T-helper 1 cell treated with Interleukin-12 subunit alpha and Interleukin-12 subunit beta and Interleukin-4 antibody, amounts not matched to agents 30 ng/mL and 1 ng/mL, for 36 hours (primary cell): ENCODE data around the gene PPM1E. TPM values are rescaled to one million over a fixed set of nuclear protein-coding genes. Genes with fewer than 3 reads are reported as not detected.
"Not testable (repeated sequence)": the region's sequence is repeated elsewhere in the genome, so short reads cannot be mapped to it uniquely, and the experiment has no call there.

Experiments used
- intact Hi-C: fragments of 100-400 bp; cut with micrococcal nuclease; formaldehyde crosslinking; loops from one replicate; pipeline ENCODE4 v1.15.1; 2024
- total RNA-seq: library from RNA; stranded (reverse); gene quantifications from 2 replicates; pipeline ENCODE4 v1.2.3, GENCODE V29; 2022

PPM1E gene
- total RNA-seq, 1 donor from 2014 or later = 0.02 TPM

DNA sequence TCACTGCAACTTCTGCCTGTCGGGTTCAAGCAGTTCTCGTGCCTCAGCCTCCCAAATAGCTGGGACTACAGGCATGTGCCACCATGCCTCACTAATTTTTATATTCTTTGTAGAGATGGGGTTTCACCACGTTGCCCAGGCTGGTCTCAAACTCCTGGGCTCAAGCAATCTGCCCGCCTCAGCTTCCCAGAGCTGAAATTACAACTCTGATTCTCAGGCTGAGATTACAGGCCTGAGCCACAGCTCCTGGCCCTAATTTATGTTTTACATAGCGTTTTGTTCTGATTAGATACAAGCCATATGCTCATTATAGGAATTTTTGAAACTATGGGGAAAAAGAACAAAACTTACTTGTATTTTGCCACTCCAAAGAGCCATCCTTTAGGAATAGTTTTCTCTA, 22.8 kb downstream of the PPM1E start:
- intact Hi-C loops = not testable (repeated sequence)

DNA sequence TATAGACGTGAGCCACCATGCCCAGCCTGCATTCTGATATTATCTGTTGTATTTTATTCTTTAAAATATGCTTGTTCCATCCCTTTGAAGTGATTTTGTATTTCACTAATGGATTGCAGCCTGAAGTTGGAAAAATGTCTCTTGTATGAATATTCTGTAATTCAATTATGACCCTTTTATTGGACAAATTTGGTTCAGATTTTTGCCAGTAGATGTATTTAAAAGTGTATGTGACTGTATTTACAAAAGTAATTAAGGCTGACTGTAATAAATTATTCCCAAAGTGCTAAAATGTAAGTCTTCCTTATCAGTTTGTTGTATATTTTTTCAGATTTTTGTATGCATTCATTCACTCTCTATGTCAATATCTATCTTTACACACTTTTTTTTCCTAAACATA, 23.8 kb downstream of the PPM1E start:
- intact Hi-C loops = no loop called here

DNA sequence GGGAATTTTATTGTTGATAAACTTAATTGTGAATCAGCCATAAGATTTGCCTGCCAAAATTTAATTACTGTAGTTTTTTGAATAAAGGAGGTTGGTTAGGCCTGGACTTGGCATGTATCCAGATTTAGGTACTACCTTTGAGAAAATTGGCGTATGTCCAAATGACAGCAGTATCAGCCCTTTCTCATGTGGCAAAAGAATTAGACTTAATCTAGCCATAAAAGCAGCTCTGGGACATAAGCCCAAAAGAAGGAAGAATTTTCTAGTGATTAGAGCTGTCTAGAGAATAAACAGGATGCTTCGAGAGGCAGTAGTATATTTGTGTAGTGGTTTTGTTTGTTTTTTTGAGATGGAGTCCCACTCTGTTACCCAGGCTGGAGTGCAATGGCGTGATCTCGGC, 27.7 kb downstream of the PPM1E start:
- intact Hi-C loops = no loop called here

DNA sequence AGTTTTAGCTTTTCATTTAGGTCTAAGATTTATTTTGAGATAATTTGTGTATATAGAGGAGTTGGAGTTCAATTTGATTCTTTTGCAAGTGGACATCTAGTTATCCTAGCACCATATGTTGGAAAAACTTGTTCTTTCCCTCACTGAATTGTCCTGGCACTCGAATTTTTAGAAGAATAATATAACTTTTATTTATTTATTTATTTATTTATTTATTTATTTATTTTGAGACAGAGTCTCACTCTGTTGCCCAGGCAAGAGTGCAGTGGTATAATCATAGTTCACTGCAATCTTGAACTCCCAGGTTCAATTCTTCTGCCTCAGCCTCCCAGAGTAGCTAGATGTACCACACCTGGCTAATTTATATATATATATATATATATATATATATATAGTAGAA, 29.4 kb downstream of the PPM1E start:
- intact Hi-C loops = no loop called here

DNA sequence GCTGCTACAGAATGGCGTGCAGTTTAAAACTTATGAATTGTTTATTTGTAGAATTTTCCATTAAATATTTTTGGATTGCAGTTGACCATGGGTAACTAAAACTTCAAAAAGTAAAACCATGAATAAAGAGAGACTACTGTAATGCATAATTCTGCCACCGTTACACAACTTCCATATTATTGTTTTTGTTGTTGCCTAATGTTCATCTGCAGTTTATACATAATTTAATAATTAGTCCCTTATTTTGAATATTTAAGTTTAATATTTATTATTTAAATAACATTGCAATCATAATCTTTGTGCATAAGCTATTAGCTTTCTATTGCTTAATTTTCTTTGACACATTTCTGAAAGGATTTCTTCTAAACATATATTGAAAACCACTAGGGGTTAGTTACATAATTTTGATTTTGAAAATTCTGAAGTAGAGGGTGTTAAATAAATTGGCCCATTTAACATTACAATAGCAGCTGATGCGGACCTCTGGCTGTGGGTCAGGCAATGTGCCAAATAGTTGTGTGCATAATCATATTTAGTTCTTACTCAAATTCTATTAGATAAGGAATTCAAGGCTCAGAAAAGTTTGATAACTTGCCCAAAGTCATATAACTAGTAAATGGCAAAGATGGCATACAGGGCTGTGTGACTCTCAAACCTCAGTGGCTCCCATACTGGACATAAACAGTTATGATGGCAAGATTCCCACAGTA, 31.1 kb downstream of the PPM1E start:
- intact Hi-C loops = no loop called here

DNA sequence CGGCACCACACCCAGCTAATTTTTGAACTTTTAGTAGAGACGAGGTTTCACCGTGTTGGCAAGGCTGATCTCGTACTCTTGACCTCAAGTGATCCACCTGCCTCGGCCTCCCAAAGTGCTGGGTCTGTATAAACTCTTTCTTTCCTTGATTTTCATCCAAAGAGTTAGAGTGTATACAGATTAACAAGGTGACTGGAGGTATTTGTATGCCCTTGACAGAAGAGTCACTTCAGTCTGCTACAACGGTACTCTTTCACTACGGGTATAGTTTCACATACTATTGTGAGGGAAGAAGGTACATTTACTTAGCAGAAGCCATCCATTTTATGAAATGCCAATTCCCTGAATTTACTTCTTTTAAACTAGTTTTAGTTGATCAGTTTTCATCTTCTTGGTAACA, 32.5 kb downstream of the PPM1E start:
- intact Hi-C loops = no loop called here

DNA sequence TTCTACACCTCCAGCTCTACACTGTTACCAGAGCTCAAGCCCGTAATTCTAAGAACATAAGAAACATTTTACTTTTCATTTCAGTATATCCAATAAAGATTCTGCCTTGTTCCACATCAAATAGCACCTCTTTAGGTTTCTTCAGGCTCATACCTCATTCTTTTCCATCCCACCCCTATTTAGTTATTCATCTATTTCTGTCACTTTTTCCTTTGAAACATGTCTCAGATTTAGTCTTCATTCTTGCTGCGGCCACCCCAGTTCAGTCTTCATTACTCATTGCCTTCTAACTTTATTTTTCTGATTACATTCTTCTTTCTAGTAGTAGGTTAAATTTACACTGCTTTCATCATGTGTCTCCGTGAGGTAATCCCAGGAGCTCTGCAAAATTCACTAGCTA, 33.5 kb downstream of the PPM1E start:
- intact Hi-C loops = no loop called here

DNA sequence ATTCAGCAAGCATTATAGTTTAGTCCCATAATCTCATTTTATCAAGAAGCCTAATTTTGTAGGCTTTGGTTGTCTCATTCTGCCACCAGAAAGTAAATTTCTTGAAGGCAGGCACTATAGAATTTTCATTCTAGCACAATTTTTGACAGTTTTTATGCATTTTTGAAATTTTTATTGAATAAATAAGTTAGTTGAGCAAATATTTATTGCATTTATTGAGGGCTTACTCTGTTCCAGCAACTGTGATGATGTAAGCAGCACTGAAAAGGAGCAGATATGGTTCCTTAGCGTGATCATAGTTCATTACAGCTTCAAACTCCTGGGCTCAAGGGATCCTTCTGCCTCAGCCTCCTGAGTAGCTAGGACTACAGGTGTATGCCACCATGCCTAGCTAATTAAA, 34.2 kb downstream of the PPM1E start:
- intact Hi-C loops = no loop called here

DNA sequence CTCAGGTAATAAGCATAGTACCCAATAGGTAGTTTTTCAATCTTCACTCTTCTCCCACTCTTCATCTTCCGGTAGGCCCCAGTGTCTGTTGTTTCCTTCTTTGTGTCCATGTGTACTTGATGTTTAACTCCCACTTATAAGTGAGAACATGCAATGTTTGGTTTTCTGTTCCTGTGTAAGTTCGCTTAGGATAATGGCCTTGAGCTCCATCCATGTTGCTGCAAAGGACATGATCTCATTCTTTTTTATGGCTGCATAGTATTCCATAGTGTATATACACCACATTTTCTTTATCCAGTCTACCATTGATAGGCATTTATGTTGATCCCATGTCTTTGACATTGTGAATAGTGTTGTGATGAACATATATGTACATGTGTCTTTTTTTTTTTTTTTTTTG, 38.9 kb downstream of the PPM1E start:
- intact Hi-C loops = not testable (repeated sequence)

DNA sequence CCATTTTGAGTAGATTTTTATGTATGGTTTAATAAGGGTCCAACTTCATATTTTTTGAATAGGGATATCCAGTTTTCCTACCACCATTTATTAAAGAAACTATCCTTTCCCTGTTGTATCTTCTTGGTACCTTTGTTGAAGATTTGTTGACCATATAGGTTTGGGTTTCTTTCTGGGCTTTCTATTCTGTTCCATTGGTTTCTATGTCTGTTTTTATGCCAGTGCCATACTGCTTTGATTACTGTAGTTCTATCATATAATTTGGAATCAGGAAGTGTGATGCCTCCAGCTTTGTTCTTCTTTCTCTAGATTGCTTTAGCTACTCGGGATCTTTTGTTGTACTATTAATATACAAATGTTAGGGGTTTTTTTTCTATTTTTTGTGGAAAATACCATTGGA, 46.5 kb downstream of the PPM1E start:
- intact Hi-C loops = no loop called here

DNA sequence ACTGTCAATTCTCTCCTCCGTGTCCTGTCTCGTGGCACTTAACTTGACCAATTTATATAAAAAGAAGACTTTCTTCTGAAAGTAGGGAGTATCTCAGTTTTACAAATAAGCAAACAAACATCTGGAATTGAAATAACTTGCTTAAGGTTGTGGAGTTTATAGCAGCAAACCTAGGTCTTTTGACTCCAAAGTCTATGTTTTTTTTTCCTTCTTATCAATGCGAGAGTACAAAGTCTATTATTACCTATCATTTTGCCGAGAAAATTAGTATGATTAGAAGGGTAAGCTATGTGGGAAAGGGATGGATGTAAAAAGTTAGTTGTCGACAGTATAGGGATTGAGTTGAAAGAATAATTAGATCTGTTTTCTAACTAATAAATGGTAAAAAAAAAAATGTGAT, 50.4 kb downstream of the PPM1E start:
- intact Hi-C loops = no loop called here

DNA sequence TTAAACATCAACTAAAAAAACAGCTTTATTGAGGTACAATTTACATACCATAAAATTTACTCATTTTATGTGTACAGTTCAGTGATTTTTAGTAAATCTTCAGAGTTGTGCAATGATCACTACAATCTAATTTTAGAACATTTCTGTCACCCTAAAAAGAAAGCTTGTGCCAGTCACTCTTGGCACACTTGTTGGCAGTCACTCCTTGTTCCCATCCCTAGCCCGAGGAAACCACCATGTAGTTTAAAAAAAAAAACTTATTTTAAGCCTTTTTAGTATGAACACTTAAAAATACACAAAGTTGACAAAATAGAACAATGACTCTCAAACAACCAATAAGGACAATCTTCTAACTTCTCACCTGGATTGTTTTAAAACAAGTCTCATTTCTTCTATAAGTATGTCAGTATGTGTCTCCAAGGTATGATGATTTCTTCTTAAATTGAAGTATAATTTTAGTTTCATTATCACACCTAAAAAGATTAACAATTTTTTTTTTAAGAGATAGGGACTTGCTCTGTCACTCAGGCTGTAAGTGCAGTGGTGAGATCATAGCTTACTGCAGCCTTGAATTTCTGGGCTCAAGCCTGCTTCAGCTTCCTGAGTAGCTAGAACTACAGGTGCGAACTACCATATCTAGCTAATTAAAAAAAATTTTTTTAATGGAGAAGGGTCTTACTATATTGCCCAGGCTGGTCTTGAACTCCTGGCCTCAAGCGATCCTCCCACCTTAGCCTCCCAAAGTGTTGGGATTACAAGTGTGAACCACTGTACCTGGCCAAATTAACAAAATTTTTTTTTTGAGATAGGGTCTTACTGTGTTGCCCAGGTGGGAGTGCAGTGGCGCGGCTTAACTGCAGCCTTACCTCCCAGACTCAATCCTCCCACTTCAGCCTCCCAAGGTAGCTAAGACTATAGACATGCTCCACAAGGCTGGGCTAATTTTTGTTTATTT, 53.2 kb downstream of the PPM1E start:
- intact Hi-C loops = no loop called here

DNA sequence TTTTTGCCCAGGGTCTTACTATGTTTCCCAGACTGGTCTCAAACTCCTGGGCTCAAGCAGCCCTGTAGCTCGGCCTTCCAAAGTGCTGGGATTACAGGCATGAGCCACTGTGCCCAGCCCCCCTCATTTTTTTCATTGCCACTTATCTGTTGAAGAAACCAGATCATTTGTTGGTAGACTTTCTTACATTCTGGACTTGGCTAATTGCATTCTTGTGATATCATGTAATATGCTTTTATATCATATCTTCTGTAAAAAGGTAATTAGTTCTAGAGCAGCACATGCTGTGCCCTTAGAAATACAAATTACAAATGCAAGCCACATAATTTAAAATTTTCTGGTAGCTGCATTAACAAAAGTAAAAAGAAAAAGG, 53.9 kb downstream of the PPM1E start:
- intact Hi-C loops = no loop called here

DNA sequence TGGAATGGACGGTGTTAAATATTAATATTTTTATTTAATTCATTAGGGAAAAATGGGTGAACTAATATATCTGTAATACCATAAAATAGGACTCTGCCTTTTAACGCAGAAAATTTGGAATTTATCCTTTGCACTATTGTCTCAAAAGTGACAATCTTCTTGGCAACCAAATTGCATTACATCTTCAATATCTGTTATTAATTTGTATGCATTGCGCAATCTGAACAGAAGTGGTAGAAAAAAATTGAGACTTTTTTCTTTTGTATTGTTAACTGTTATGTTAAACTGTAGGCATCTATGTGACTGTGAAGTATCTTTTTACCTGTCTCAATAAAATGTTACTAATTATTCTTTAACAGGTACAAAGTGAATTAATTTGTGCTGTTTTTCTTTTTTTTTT, 55.6 kb downstream of the PPM1E start:
- intact Hi-C loops = no loop called here

DNA sequence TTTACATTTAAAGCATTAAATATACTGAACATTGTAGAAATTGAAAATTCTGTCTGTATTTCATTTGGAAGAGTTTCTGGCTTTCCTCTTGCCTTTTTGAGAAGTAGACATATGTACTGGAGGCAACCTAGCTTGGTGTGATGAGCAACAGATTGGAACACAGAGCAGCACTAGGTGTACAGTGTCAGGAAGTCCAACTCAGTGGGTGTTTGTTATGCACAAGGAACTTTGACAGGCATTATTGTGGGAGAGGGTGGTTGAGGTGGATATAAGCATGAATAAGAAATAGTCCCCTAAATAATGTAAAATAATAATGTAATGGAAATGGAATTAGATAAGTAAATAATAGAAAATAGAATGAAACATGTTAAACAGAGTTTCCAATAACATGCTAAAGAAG, 58.1 kb downstream of the PPM1E start:
- intact Hi-C loops = no loop called here

DNA sequence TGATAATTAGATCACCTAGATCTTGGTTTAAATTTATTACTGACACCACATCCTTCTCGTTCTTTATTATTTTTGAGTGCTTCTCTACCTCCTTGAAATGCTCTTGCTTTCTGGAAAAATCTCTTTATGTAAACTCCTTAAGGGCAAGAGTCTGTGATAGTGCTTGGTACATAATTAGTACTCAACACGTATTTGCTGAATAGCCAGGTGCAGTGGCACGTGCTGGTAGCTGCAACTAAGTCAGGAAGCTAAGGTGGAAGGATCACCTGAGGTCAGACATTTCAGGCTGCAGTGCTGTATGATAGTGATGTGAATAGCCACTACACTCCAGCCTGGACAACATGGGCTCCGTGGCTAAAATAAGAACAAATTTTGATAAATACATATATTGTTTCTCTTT, 63.0 kb downstream of the PPM1E start:
- intact Hi-C loops = no loop called here

DNA sequence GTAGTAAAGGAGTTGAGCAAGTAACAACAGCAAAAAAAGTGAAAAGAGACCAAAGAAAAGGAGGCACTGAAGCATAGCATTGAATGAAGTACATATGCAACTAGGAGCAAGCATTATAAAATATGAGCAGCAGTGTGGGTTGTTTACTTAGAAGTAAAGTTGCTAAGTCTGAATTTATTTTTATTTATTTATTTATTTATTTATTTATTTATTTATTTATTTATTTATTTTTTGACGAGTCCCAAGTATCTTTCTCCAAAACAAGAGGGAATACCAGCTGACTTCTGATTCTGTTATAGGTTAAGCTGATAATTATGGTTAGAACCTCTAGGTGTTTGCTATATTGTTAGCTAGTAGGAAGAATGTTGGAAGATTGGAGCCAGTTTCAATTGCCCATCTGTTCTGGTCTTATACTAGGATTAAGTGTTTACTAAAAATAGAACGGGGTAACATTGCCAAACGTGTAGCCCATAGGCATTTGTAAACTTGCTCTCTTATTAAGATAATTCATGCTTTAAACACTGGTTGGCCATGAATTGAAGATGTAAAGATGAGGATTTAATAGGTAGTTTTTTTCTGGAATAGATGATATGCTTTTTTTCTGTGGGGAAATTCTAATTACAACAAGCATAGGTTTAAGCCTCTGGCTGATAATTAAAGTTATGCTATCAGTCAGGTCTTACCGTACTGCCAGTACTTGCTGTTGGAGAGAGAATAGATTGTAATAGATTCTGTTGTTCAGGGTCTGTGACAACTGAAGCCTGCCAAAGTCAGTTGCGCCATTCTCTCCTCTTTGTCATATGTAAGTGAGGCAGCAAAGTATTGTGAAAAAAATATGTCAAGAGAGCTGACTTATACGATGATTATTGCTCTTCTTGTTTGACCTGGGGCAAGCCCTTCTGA, 66.7 kb downstream of the PPM1E start:
- intact Hi-C loops = no loop called here

DNA sequence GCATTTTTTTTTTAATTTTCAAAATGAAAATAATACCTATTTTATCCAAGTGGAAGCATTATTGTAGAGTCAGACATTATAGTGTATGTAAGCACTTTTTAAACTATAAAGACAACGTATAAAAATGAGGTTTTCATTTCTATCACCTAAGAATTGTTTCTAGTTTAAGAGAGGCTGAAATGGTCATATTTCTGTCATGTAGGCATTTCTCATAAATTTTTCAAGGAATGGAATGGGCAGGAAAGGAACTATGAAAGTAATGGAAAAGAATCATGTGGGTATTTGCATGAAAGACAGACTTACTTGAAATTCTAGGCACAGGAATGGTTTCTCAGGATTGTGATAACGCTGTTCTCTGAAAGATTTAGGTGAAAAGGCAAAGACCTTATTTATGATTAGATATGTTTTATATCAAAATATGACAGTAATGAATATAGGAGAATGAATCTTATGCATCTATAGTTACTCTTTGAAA, 67.4 kb downstream of the PPM1E start:
- intact Hi-C loops = no loop called here

DNA sequence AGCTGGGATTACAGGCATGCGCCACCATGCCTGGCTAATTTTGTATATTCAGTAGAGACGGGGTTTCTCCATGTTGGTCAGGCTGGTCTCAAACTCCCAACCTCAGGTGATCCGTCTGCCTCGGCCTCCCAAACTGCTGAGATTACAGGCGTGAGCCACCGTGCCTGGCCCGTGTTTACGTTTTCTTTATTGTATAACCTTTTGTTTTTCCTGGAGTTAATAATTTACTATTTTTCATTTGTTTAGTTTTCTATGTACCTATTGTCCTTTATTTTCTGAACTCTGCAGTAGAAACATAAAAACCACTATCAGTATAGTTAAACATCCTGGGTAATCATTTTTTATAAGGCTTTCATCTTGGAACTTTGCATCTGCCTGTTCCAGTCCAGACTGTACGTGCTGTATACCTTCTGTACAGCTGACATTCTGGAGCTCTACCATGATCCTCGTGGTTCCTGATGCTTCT, 73.6 kb downstream of the PPM1E start:
- intact Hi-C loops = no loop called here

DNA sequence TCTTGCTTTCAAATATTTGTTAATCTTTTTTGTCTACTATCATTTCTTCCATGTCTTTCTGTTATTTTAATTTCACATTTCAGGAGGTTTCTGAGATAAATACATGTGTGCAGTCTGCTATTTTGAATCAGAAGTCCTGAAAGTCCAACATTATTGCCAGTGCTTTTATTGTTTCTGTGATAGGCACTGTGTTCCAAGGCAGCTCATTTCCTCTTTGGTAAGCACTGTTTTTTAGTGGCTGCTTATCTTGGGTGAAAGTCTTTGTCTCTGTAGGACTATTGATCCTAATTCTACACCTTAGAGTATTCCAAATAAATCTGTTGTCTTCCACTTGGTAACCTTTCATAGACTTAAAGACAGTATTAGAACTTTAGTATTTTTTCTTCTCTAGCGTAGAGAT, 76.1 kb downstream of the PPM1E start:
- intact Hi-C loops = no loop called here

DNA sequence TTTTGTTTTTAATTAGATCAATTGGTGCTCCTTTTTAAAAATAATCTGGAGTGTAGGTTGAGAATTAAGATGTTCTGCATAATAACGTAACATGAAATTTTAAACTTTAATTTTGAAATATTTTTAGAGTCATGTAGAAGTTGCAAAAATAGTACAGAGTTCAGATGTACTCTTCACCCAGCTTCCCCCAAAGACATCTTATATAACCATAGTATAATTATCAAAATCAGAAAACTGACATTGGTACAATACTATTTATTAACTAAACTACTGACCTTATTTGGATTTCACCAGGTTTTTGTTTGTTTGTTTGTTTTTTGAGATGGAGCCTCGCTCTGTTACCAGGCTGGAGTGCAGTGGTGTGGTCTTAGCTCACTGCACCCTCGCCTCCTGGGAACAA, 76.9 kb downstream of the PPM1E start:
- intact Hi-C loops = no loop called here

DNA sequence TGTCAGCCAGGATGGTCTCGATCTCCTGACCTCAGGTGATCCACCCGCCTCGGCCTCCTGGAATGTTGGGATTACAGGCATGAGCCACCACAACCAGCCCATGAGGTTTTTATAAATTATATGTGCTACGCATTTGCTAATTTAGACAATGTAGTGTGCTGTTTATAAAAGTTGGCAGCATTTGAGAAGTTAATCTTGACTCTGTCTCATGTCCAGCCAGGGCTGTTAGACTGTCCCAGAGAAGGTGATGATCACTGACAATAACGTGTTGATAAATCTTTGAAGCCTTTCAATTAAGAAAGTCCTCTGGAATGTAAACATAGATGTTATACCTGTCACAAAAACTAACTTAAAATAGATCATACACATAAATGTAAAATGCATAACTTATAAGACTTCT, 82.0 kb downstream of the PPM1E start:
- intact Hi-C loops = no loop called here
